Activated T-cell treated with anti-CD3 and anti-CD28 coated beads for 1 hour (primary cell): Measurements from ENCODE around the gene OR4C5.
"Not testable (repeated sequence)": the region's sequence is repeated elsewhere in the genome, so short reads cannot be mapped to it uniquely, and the experiment has no call there.

Experiments used
- DNase-seq: peaks from one replicate; pipeline ENCODE4 v3.0.0-alpha.2; 2020; ENCODE audit warnings: low read depth

OR4C5 gene

GRCh38 chr11:48366365-48366764 lies at the start of gene OR4C5:
Gene OR4C5 (minus strand): TSS chr11:48366465. CDS start chr11:48366465, 0 bp downstream.
- no peak for DNase-seq

DNA sequence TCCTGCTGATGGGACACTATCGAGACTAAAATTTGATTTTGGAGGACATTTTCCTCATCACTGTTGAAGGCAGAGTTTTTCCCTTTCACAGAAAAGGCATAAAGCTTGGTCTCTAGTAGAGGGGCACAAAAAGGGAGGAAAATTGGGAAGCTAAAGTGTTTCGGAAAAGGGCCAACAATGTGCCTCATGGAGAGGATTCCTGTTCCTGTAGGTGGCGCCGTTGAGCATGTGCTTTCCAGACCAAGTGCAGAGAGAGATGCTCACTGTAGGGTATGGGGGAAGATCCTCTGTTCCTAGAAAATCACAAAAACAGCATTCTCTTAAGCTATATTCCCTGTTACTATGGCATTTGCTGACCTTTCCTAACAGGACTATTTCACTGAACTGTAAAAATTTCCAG lies 18.4 kb upstream of the OR4C5 start:
- no peak for DNase-seq

- not testable (repeated sequence) for DNase-seq
Measured at GRCh38 chr11:48384151-48384550, 17.9 kb upstream of the OR4C5 start.

DNA sequence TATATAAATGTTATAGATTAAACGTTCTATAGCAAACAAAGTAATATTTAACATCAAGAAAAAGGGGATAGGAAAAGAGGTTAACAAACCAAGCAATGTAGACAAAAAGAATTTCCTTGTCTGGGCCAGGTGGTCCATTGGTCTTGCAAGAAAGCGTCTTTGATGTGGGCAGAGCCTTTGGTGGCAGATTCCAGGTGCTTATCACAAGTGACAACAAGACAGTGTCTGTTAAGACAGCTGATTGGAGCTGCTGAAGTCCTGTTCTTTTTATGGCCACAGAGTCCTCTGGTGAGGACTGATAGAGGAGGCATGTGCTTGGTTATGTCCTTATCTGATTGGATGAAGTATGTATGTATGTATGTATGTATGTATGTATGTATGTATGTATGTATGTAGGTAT lies 5.0 kb downstream of the OR4C5 start:
- DNase-seq: not testable (repeated sequence)

DNA sequence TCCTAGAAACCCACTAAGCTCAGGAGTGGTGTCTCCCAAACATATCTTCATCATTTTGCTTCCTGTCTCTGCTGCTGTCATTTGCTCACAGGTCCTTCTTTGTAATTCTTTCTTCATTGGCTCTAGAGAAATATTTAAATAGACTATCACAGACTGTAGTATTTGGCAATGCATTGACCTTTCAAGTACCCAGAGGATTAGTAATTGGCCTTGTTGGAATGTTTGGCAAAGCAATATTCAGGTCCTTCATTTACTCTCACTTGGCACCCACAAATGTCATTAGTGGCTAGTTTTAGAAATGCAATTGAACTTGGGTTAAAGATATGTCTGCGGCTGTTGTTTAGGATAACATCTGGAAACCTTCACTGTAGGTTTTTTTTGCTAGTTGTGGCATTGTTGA lies 11.6 kb downstream of the OR4C5 start:
- DNase-seq: no peak

GRCh38 chr11:48354013-48354412 lies 12.3 kb downstream of the OR4C5 start:
- no peak for DNase-seq

DNA sequence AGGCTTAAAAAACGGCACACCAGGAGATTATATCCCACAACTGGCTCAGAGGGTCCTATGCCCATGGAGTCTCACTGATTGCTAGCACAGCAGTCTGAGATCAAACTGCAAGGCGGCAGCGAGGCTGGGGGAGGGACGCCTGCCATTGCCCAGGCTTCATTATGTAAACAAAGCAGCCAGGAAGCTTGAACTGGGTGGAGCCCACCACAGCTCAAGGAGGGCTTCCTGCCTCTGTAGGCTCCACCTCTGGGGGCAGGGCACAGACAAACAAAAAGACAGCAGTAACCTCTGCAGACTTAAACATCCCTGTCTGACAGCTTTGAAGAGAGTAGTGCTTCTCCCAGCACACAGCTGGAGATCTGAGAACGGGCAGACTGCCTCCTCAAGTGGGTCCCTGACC lies 20.0 kb downstream of the OR4C5 start:
- not testable (repeated sequence) for DNase-seq

DNA sequence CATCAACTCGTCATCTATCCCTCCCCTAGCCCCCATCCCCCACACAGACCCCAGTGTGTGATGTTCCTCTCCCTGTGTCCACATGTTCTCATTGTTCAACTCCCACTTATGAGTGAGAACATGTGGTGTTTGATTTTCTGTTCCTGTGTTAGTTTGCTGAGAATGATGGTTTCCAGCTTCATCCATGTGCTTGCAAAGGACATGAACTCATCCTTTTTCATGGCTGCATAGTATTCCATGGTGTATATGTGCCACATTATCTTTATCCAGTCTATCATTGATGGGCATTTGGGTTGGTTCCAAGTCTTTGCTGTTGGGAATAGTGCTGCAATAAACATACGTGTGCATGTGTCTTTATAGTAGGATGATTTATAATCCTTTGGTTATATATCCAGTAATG lies 23.8 kb downstream of the OR4C5 start:
- not testable (repeated sequence) for DNase-seq

DNA sequence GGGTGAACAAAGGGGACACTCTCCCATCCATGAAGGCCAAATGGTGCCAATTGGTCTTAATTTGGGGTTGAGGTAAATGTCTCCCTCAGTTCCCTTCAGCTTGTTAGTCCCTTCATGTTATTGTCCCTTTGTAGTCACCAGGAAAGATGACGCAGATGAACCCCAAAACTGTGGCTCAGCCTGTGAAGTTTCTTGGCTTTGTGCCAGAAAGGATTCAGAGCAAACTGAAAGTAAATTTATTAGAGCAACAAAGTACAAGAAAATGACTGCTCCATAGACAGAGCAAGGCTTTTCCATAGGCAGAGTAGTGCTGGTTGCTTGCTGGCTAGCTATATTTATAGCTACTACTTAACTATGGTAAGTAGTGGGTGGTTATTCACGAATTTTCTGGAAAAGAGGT lies 24.8 kb downstream of the OR4C5 start:
- DNase-seq: no peak

DNA sequence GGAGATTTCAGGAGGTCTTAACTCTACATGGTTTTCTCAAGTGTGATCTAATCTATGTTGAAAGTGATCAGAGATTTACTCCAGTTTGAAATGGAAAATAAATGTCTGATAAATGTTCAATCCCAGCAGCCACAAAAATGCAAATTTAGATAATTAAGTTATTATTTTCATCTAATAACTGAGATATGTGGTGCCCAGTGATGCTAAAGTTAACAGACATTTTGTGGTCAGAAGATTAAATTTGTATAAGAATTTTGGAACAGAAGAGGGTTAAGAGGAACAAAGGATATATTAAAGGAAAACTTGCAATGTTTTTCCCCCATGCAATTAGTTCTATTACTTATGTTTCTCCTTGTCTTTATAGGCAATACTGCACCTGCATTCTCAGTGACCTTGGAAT lies 41.6 kb downstream of the OR4C5 start, which contains the start of gene OR4C3:
OR4C3 (plus strand) TSS at position 301 of the 400 bp plus-strand sequence. CDS start 102 bp downstream, outside the sequence.
- not testable (repeated sequence) for DNase-seq

DNA sequence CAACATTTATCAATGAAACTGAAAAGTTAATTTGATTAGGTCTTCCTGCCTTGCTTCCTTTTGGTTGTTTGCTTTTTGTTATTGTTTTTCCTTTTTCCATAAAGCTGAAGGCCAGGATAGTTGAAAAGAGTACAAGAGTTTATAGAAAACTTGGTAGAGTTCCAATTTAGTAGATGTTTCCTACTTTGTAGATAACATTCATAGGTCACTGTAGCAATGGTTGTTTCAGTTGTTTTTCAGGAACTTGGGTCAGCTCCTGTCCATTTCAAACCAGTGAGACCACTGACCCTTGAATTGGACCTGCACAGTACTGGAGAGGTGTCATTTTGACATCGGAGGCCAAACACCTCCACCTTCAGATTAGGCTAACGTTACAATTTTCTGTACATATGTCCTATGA lies 46.5 kb downstream of the OR4C5 start:
- not testable (repeated sequence) for DNase-seq
